ENCODE results near the gene VAMP5.

Gene VAMP5

DNA sequence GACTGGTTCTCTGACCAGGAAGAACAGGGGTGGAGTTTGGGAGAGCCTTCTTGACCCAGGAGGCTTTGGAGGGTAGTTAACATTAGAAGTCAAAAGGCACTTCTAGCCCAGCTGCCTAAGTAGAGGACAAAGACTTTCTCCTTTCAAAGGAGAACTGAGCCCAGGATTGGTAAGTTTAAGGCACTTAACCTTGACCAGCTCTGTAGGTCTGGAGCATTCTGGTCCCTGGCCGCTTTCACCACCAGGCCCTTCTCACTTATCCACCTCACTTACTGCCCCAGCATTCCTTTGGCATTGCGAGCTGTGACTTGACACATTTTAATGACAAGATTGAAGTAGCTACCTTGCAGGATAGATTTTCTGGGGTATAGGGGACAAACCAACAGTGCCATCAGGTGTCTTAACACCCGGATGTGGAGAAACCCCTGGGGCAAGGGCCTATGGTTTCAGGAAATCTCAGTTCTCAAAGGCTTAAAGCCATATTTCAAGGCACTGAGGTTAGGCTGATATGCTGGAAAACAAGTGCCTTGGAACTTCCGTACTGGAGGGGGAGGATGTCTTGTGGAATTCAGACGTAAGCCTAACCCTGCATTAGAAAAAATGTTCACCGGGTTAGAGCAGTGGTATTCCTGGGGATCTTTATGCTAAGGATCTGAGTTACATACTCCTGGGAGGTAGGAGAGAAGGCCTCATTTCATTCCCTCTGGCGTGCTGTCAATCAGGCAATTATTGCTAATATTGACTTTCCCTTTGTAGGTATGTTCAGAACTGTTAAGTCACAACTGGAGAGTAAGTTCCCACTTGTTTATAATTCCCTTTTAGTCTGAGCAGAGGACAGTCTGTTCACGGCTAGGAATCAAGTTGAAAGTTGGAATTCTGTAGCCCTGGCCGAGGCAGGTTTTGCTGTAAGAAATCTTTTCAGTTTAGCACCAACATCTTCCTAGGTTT lies 23.3 kb downstream of the VAMP5 start:
- no peak overlapping the region for H3K4me3 ChIP-seq (ENCODE audit: low read length)
- no peak overlapping the region for H3K27ac ChIP-seq (ENCODE audit: low read depth, low read length)
- H3K36me3 ChIP-seq (ENCODE audit: control insufficient read depth, low read length), result peaks cover 33% of the 10 kb centered on the region
- peaks cover 28% of the 10 kb centered on the region for H3K79me2 ChIP-seq (ENCODE audit: control insufficient read depth, low read length)
- peaks cover 9% of the 10 kb centered on the region; the same call in 1 of the 2 replicates for H3F3A ChIP-seq (ENCODE audit: control insufficient read depth, insufficient read depth)
- H4K20me1 ChIP-seq (ENCODE audit: control insufficient read depth, insufficient read depth, low read depth, low read length), result no peaks in the 10 kb centered on the region
- no peaks in the 10 kb centered on the region for H3K27me3 ChIP-seq (ENCODE audit: control insufficient read depth, low read length)
- H3K4me2 ChIP-seq (ENCODE audit: low read length), result no peak overlapping the region
- TF ChIP-seq EZH2phosphoT487 (IDR thresholded peaks at IDR 0.05; ENCODE audit: borderline replicate concordance, low read length), result no peak
- TF ChIP-seq, protein P1, sequence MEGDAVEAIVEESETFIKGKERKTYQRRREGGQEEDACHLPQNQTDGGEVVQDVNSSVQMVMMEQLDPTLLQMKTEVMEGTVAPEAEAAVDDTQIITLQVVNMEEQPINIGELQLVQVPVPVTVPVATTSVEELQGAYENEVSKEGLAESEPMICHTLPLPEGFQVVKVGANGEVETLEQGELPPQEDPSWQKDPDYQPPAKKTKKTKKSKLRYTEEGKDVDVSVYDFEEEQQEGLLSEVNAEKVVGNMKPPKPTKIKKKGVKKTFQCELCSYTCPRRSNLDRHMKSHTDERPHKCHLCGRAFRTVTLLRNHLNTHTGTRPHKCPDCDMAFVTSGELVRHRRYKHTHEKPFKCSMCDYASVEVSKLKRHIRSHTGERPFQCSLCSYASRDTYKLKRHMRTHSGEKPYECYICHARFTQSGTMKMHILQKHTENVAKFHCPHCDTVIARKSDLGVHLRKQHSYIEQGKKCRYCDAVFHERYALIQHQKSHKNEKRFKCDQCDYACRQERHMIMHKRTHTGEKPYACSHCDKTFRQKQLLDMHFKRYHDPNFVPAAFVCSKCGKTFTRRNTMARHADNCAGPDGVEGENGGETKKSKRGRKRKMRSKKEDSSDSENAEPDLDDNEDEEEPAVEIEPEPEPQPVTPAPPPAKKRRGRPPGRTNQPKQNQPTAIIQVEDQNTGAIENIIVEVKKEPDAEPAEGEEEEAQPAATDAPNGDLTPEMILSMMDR (IDR thresholded peaks at IDR 0.05; ENCODE audit: low read depth, low read length, poor library complexity, severe bottlenecking), result no peak
- peaks cover 20% of the 10 kb centered on the region for H3K4me1 ChIP-seq (ENCODE audit: control insufficient read depth, low read length)
- H3K9me3 ChIP-seq (ENCODE audit: control insufficient read depth, insufficient read depth, low read length), result no peaks in the 10 kb centered on the region
- no peaks in the 10 kb centered on the region for H3K9me2 ChIP-seq (replicated peaks; ENCODE audit: control insufficient read depth, low read length)

DNA sequence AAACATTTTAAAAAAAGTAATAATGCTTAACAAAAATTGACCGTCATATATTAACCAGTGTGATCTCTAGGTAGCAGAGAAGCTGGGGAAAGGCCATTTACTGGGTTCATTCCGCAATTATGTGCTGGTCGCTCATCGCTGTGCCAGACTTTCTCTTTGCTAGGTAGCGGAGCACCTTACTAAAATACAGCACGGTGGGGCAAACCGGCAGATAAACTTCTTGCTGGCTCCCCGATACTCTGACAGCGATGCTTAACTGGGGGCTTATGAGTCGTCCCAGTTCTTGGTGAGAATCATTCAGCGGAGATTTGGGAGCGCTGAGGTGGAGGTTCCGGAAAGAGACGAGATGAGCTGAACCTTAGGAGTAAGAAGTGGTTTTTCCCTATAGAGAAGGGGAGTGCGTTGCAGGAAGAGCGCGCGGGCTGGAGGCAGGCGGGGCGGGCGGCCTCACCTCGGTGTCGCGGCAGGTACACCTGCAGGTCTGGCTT lies 27.0 kb downstream of the VAMP5 start:
- H3K4me1 ChIP-seq (ENCODE audit: control insufficient read depth, low read length), result peaks cover 26% of the 10 kb centered on the region
- H3K27ac ChIP-seq (ENCODE audit: low read depth, low read length), result peak overlapping the region; percentile 38
- peak overlapping the region; percentile 98 for H3K4me2 ChIP-seq (ENCODE audit: low read length)
- peaks cover 12% of the 10 kb centered on the region; the same call in 1 of the 2 replicates for H3F3A ChIP-seq (ENCODE audit: control insufficient read depth, insufficient read depth)
- peak overlapping the region; percentile 93 for H3K4me3 ChIP-seq (ENCODE audit: low read length)
- no peaks in the 10 kb centered on the region for H4K20me1 ChIP-seq (ENCODE audit: control insufficient read depth, insufficient read depth, low read depth, low read length)
- H3K79me2 ChIP-seq (ENCODE audit: control insufficient read depth, low read length), result peaks cover 34% of the 10 kb centered on the region
- no peaks in the 10 kb centered on the region for H3K9me2 ChIP-seq (replicated peaks; ENCODE audit: control insufficient read depth, low read length)
- TF ChIP-seq EZH2phosphoT487 (IDR thresholded peaks at IDR 0.05; ENCODE audit: borderline replicate concordance, low read length), result no peak
- TF ChIP-seq, protein P1 (IDR thresholded peaks at IDR 0.05; ENCODE audit: low read depth, low read length, poor library complexity, severe bottlenecking), result no peak
- peaks cover 33% of the 10 kb centered on the region for H3K36me3 ChIP-seq (ENCODE audit: control insufficient read depth, low read length)
- H3K27me3 ChIP-seq (ENCODE audit: control insufficient read depth, low read length), result no peaks in the 10 kb centered on the region
- H3K9me3 ChIP-seq (ENCODE audit: control insufficient read depth, insufficient read depth, low read length), result no peaks in the 10 kb centered on the region

- Histone ChIP-seq H3K4me3 (ENCODE audit: low read length) (peak within 1 kb of the TSS; percentile 93), H3K9me3 (ENCODE audit: control insufficient read depth, insufficient read depth, low read length) (no peaks in the 10 kb centered on the region), H4K20me1 (ENCODE audit: control insufficient read depth, insufficient read depth, low read depth, low read length) (peaks cover under 1% of the 10 kb centered on the region; the same call in 1 of the 2 replicates), H3K36me3 (ENCODE audit: control insufficient read depth, low read length) (peaks cover 34% of the 10 kb centered on the region), H3K79me2 (ENCODE audit: control insufficient read depth, low read length) (peaks cover 40% of the 10 kb centered on the region), H3K4me1 (ENCODE audit: control insufficient read depth, low read length) (peaks cover 27% of the 10 kb centered on the region), H3K27ac (ENCODE audit: low read depth, low read length) (peak within 1 kb of the TSS; percentile 38), H3F3A (ENCODE audit: control insufficient read depth, insufficient read depth) (peaks cover 12% of the 10 kb centered on the region; the same call in 1 of the 2 replicates), H3K9me2 (replicated peaks; ENCODE audit: control insufficient read depth, low read length) (no peaks in the 10 kb centered on the region), H3K4me2 (ENCODE audit: low read length) (peak within 1 kb of the TSS; percentile 98), H3K27me3 (ENCODE audit: control insufficient read depth, low read length) (no peaks in the 10 kb centered on the region)
- no peak for TF ChIP-seq EZH2phosphoT487 (IDR thresholded peaks at IDR 0.05; ENCODE audit: borderline replicate concordance, low read length)
- TF ChIP-seq, protein P1 (IDR thresholded peaks at IDR 0.05; ENCODE audit: low read depth, low read length, poor library complexity, severe bottlenecking), result no peak
These were observed 27.7 kb downstream of the VAMP5 start, which contains the start of gene C2orf68 for GRCh38 chr2:85611705-85612587. Gene C2orf68 (minus strand): TSS chr2:85612066. CDS start chr2:85611984, 82 bp downstream.

Measured in DOHH2 (cell line).